Epithelial cell of esophagus (primary cell): Measurements from ENCODE around the gene APMAP.

Experiments used
- DNase-seq: peaks from one replicate; pipeline ENCODE4 v3.0.0; 2010; ENCODE audit warnings: low read depth
- H3K4me3 ChIP-seq: 2 replicates; pipeline ENCODE4 v1.5.1; 2011; ENCODE audit warnings: mild to moderate bottlenecking, low read length, control low read depth
- TF ChIP-seq, protein P1 (sequence below): IDR thresholded peaks from 2 replicates; pipeline ENCODE4 v1.5.1; 2011; ENCODE audit warnings: low read depth, mild to moderate bottlenecking, low read length, control low read depth, inconsistent platforms; ENCODE audit not compliant: insufficient read depth; ENCODE audit errors: missing control alignments

The APMAP gene

DNA sequence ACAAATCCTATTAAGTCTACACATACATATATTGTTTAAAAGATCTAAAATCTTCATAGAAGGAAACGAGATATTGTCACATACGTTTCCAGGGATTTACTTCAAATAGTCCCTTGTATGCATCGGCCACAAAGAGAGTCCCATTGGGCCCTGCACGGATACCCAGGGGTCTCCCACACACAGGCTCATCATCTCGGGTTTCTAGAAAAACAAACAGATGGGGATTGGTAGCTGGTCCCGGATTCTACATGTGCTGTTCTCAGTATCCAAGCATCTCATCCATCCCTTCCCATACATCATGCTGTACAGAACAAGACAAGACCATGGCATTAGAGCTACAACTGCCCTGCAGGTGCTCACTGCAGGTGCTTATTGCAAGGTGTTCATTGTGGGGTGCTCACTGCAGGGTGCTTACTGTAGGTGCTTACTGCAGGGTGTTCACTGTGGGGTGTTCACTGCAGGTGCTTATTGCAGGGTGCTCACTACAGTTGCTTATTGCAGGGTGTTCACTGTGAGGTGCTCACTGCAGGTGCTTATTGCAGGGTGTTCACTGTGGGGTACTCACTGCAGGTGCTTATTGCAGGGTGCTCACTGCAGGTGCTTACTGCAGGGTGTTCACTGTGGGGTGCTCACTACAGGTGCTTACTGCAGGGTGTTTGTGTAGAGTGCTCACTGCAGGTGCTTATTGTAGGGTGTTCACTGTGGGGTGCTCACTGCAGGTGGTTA lies 21.0 kb downstream of the APMAP start:
- TF ChIP-seq, protein P1, sequence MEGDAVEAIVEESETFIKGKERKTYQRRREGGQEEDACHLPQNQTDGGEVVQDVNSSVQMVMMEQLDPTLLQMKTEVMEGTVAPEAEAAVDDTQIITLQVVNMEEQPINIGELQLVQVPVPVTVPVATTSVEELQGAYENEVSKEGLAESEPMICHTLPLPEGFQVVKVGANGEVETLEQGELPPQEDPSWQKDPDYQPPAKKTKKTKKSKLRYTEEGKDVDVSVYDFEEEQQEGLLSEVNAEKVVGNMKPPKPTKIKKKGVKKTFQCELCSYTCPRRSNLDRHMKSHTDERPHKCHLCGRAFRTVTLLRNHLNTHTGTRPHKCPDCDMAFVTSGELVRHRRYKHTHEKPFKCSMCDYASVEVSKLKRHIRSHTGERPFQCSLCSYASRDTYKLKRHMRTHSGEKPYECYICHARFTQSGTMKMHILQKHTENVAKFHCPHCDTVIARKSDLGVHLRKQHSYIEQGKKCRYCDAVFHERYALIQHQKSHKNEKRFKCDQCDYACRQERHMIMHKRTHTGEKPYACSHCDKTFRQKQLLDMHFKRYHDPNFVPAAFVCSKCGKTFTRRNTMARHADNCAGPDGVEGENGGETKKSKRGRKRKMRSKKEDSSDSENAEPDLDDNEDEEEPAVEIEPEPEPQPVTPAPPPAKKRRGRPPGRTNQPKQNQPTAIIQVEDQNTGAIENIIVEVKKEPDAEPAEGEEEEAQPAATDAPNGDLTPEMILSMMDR: no peak
- no peak for DNase-seq
- no peak overlapping the region for H3K4me3 ChIP-seq

DNA sequence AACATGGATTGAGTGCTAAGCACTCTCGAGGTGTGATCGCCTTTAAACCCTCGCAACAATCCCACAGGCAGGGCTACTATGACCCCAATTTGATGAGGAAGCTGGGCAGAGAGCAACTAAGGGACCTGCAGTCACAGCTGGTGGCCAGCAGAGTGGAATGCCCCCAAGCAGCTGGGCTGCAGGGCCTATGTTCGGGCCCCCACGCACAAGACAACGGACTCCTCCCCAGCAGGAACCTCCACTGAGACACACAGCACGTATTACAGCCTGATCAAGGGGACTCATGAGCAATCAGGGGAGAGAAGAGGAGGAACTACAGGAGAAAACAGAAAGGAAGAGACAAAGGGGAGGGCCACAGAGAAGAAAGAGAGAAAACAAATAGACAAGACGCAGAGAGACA lies 21.8 kb downstream of the APMAP start:
- TF ChIP-seq, protein P1: no peak
- no peak for DNase-seq
- H3K4me3 ChIP-seq: no peak overlapping the region

DNA sequence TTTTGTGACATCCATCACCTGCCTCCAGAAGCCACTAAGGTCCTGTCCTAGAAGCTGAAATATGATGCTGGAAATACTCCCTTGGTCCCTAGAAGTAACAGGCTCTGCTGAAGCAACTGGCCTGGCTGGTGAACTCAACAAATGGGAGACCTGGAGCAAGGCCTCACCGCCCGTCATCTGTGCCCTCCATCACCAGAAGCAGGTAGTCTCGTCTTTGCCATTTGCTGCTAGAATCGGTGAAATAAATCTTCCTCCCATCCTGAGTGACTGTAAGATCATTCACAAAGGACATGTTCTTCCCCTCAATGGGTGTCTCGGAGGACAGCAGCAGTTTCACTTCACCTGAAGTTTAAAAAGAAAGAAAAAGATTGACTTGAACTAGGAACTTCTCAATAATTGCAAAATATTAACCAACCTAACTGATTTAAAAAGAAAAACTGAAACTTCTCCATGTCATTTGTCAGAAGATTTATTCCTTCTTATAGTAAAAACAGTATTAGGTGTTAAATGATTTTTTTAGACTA lies 22.5 kb downstream of the APMAP start:
- DNase-seq: no peak

DNA sequence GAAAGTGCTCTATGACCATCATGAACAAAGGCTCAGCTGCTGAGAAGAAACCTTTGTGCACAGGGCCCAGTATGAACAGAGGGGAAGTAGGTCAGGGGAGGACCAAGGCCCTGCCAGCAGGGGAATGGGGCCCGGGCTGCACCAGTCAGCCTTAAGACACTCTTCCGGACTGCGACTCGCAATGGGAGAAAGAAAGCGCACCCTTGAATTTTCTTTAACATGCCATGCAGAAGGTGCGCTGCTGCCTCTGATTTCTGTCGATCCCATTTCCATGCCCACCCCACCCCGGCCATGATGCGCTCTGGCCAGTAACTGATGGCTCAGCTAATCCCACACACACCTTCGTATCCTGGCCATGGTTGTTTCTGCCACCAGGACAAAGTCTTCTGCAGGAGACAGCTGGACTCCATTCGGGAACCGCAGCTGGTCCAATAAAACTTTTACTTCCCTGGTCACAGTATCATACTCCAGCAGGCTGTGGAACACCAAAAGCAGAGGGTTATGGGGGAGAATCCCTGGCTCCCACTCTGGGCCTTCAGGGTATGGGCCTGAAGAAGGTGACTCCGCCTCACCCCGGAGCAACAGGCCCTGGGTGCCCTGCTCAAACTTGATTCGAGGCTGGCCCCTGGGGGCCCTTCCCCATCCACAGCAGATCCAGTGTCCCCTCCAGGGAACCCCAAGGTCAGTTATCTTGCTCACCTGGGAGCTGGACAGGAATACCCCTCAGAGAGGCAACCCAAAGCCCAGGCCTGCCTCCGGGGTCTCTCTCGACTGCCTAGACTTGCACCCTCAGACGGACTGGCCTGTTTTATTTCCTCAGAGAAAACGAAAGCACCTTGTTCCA lies 23.1 kb downstream of the APMAP start:
- no peak overlapping the region for H3K4me3 ChIP-seq
- no peak for DNase-seq
- TF ChIP-seq, protein P1: no peak

More for the DNA sequence above, 22.5 kb downstream of the APMAP start:
- H3K4me3 ChIP-seq: no peak overlapping the region
- TF ChIP-seq, protein P1: no peak

DNA sequence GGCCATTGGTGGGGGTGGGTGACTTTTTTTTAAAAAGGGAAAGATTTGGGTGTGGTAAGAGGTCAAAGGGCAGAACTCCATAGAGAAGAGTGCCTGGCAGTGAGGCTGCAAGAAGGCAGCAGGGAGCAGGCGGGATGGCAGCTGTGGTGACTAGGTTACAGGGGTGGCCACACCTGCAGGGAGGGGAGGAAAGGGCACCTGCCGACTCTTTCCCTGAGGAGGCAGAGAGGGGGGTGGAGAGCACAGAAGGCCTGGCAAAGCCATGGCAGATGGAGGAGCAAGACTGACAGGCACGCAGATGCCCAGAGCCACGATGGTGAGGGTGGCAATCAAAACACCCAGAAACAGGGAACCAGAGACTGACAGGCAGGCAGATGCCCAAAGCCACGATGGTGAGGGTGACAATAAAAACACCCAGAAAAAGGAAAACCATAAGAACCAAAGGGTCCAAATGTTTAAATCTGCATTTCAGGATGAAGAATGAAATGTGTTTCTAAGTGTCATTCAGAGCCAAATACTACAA lies 24.2 kb downstream of the APMAP start:
- H3K4me3 ChIP-seq: no peak overlapping the region
- TF ChIP-seq, protein P1: no peak
- no peak for DNase-seq

DNA sequence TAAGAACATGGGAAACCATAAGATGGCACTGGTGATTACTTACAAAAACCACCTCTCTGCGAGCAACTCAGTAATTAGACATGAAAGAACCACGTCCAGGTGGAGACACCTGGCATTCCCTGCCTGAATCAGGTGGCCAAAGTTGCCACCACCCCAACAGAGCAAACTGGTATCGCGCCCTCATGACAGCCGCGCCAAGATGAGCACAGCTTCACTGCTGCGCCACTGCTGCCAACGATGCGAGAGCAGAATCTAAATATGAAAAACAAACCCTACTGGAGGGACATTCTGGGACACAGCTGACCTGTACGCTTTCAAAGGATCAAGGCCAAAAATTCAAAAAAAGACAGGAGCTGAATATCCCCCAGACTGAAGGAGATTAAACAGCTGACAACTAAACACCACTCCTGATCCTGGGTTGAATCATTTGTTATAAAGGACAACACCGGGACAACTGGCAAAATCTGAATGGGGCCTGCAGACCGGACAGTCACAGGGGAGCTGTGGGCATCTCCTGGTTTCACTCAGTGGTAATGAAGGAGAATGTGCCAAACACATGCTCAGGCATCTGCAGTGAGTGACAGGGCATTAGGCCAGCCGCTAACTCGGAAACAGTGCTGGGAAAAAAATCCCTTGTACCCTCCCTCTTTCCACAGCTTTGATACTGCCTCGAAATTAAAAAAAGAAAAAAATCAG lies 26.1 kb downstream of the APMAP start:
- TF ChIP-seq, protein P1: no peak
- no peak overlapping the region for H3K4me3 ChIP-seq
- no peak for DNase-seq
